Measurements from ENCODE around the gene SPON1. TPM values are rescaled to one million over a fixed set of nuclear protein-coding genes. Genes with fewer than 3 reads are reported as not detected.

The SPON1 gene
- total and polyA plus RNA-seq, 2 of the 8 experiments (the other 6 are each of a cell fraction or from before 2014, with no cell fraction given), result 1.5 to 5.4 TPM

DNA sequence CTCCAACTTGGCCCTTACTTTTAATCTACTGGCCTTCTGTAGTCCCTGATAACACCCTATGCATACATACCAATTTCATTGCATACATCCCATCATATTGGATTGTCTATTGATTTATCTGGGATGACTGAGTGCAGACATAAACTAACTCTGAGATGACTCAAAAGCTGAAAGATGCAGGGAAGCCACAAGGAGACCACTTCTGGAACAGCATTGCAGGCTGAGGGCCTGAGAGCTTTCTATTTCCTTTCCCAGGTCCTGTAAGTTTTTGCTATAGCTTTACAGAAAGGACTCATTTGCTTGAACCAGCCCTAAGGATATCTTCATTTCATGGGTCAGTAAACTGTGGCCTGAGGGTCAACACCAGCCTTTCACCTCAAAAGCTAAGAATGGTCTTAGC is 15.1 kb upstream of the SPON1 start:
- ChIA-PET CTCF (ENCODE audit: partially characterized antibody) (interaction anchor here (1.2 to 4.9 kb wide), 6 partner anchors 10 to 460 kb away, joined by 3 to 28 read pairs (median 5); partner anchors contain the start of gene SPON1), POLR2A (ENCODE audit: partially characterized antibody) (no interaction called here)
- no peak overlapping the region for H3K4me2 ChIP-seq (ENCODE audit: insufficient read depth in 1 of 2, low read depth in 2 of 2, low read length in 2 of 2)
- H2BK15ac ChIP-seq (ENCODE audit: low read length), result no peak overlapping the region
- no peaks in the 10 kb centered on the region for H3K23me2 ChIP-seq (ENCODE audit: low read depth, low read length)
- no peak overlapping the region for H3K9ac ChIP-seq (replicated peaks in 1 of 4; ENCODE audit: extremely low read depth in 1 of 4, low read depth in 3 of 4, low read length in 3 of 4)
- no peak overlapping the region for H4K8ac ChIP-seq (ENCODE audit: extremely low read depth, insufficient read depth, low read length)
- no peak overlapping the region for H3K23ac ChIP-seq (ENCODE audit: insufficient read length)
- DNase-seq (ENCODE audit: low read depth in 1 of 2, low spot score in 2 of 2) (no peak), FAIRE-seq (no peak)
- H3K4me3 ChIP-seq (ENCODE audit: extremely low read depth in 1 of 4, insufficient read depth in 2 of 4, low read depth in 3 of 4, low read length in 4 of 4), result no peak overlapping the region
- no peak overlapping the region for H4K91ac ChIP-seq (replicated peaks; ENCODE audit: insufficient read length, low read length)
- no peak overlapping the region for H2BK20ac ChIP-seq (ENCODE audit: low read length)
- TF ChIP-seq HDAC2 (IDR thresholded peaks at IDR 0.05; ENCODE audit: borderline replicate concordance in 1 of 2, low read depth in 2 of 2, low read length in 2 of 2) (no peak), TAF7 (optimal IDR thresholded peaks at IDR 0.05; ENCODE audit: borderline replicate concordance, low read depth, low read length) (no peak), CREB1 (IDR thresholded peaks at IDR 0.05) (no peak), CHD1 (IDR thresholded peaks at IDR 0.05; ENCODE audit: low read depth, low read length) (no peak)
- H3K36me3 ChIP-seq (ENCODE audit: control insufficient read depth in 2 of 4, insufficient read depth in 4 of 4, low read length in 3 of 4), result no peaks in the 10 kb centered on the region
- no peaks in the 10 kb centered on the region for H3K4me1 ChIP-seq (replicated peaks in 1 of 4; ENCODE audit: control insufficient read depth in 3 of 4, insufficient read depth in 4 of 4, low read length in 3 of 4)
- H2AK5ac ChIP-seq (ENCODE audit: low read depth, low read length), result no peak overlapping the region
- no peaks in the 10 kb centered on the region for H3K79me1 ChIP-seq (ENCODE audit: low read depth, low read length)
- no peaks in the 10 kb centered on the region for H3K9me3 ChIP-seq (ENCODE audit: insufficient read depth in 2 of 2, low read depth in 1 of 2, low read length in 1 of 2)
- no peak overlapping the region for H3K4ac ChIP-seq (replicated peaks; ENCODE audit: insufficient read length, low read depth, low read length)
- no peak overlapping the region for H3K18ac ChIP-seq (ENCODE audit: extremely low read depth, low read length)
- H3K14ac ChIP-seq (ENCODE audit: insufficient read length), result no peak overlapping the region
- no peak overlapping the region for H2BK120ac ChIP-seq (replicated peaks; ENCODE audit: low read depth, low read length)
- no peak overlapping the region for H2BK12ac ChIP-seq (ENCODE audit: low read depth, low read length)
- no peak overlapping the region for H2AFZ ChIP-seq (ENCODE audit: low read length)
- no peak overlapping the region for H3K56ac ChIP-seq (replicated peaks; ENCODE audit: insufficient read length, low read depth, low read length)
- H2BK5ac ChIP-seq (ENCODE audit: low read depth, low read length), result no peak overlapping the region
- H3K27me3 ChIP-seq (replicated peaks in 1 of 4; ENCODE audit: control insufficient read depth in 3 of 4, extremely low read depth in 1 of 4, insufficient read depth in 3 of 4, low read length in 3 of 4), result no peaks in the 10 kb centered on the region
- H3K27ac ChIP-seq (ENCODE audit: low read depth, low read length), result no peak overlapping the region
- H3K79me2 ChIP-seq (ENCODE audit: control insufficient read depth in 1 of 2, insufficient read depth in 2 of 2, low read length in 2 of 2), result no peaks in the 10 kb centered on the region
- H4K5ac ChIP-seq (ENCODE audit: insufficient read length, low read depth, low read length), result no peak overlapping the region
- no peaks in the 10 kb centered on the region for H4K20me1 ChIP-seq (replicated peaks in 1 of 2; ENCODE audit: control insufficient read depth in 1 of 2, insufficient read depth in 2 of 2, low read length in 2 of 2)
